NB4 (cell line): ENCODE results near the gene NHS.

Experiments
- DNase-seq: peaks from one replicate; pipeline ENCODE4 v3.0.0; 2010; ENCODE audit warnings: low read depth
- H3K4me3 ChIP-seq: one replicate; pipeline ENCODE4 v1.5.1; 2011; ENCODE audit warnings: mild to moderate bottlenecking, low read depth, low read length, moderate library complexity
- CTCF ChIP-seq: IDR thresholded peaks from one replicate; pipeline ENCODE4 v1.5.1; 2012; ENCODE audit warnings: low read depth, low read length
- MAX ChIP-seq: IDR thresholded peaks from 2 replicates; pipeline ENCODE4 v1.6.1; 2011; ENCODE audit warnings: low read depth, low read length
- MYC ChIP-seq: IDR thresholded peaks from 2 replicates; pipeline ENCODE4 v1.6.1; 2011; ENCODE audit warnings: low read depth, low read length
- POLR2A ChIP-seq: IDR thresholded peaks from 2 replicates; pipeline ENCODE4 v1.6.1; 2011; ENCODE audit warnings: mild to moderate bottlenecking; ENCODE audit not compliant: insufficient read length; ENCODE audit errors: extremely low read depth

NHS gene

GRCh38 chrX:17736856-17737709 lies 362.1 kb downstream of the NHS start, which contains the start of gene SCML1:
TSS of gene SCML1 (plus strand) at chrX:17737493. CDS start at chrX:17744187, 6,694 bp downstream.
- TF ChIP-seq CTCF: no peak
- TF ChIP-seq MAX: no peak
- no peak for TF ChIP-seq POLR2A
- TF ChIP-seq MYC: no peak
- H3K4me3 ChIP-seq: no peak within 1 kb of the TSS
- no peak for DNase-seq

- TF ChIP-seq MAX: no peak
- TF ChIP-seq POLR2A: no peak
- no peak for TF ChIP-seq MYC
- TF ChIP-seq CTCF: no peak
- no peak overlapping the region for H3K4me3 ChIP-seq
- no peak for DNase-seq
Measured at GRCh38 chrX:17737710-17737985, 362.6 kb downstream of the NHS start.

GRCh38 chrX:17737986-17738713 lies 363.1 kb downstream of the NHS start:
- H3K4me3 ChIP-seq: no peak overlapping the region
- TF ChIP-seq MYC (no peak), MAX (no peak), POLR2A (no peak), CTCF (no peak)
- peak; percentile 1 for DNase-seq

- TF ChIP-seq MYC: no peak
- TF ChIP-seq MAX: no peak
- TF ChIP-seq POLR2A: no peak
- no peak for TF ChIP-seq CTCF
- DNase-seq: no peak
- H3K4me3 ChIP-seq: no peak overlapping the region
Measured at GRCh38 chrX:17738737-17739535, 363.9 kb downstream of the NHS start.

- DNase-seq: no peak
- H3K4me3 ChIP-seq: no peak overlapping the region
- TF ChIP-seq MAX: no peak
- TF ChIP-seq POLR2A: no peak
- no peak for TF ChIP-seq MYC
- TF ChIP-seq CTCF: no peak
Measured at GRCh38 chrX:17740137-17741122, 365.4 kb downstream of the NHS start.
